ENCODE results near the gene PAK4.

Gene PAK4

DNA sequence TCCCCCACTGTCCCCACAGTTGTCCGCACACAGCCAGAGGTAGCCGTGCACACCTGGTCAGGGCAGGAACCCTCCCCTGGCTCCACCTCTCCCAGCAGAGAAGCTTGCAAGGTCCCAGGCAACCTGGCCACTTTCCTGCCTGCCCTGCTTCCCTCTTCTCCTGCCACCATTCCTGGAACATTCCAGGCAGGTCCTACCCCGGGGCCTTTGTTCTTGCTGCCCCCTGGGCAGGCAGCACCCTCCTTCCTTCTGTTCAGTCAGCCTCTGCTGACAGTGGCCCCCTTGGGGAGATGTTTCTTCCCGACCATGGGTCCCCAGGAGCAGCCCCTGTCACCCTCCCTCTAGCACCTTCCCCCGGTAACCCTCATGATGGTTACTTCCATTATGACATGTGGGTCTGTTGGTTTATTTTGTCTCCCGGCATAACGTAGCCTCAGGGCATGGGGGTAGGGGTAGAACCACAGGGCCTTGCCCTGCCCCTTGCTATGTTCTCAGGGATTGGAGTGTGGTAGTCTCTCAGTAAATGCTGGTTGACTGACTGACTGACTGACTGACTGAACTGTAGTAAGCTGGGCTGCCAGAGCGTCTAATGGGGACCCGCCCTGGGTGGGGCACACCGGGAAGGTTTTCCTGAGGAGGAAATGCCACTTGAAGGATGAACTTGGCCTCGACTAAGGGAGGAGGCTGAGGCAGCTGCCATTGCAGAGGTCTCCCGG is 10.8 kb downstream of the PAK4 start:
- TF ChIP-seq TAF1 (IDR thresholded peaks at IDR 0.05; ENCODE audit: borderline replicate concordance, insufficient read depth, low read length), result no peak
- TF ChIP-seq POLR2AphosphoS5 (IDR thresholded peaks at IDR 0.05; ENCODE audit: low read depth, low read length), result no peak

DNA sequence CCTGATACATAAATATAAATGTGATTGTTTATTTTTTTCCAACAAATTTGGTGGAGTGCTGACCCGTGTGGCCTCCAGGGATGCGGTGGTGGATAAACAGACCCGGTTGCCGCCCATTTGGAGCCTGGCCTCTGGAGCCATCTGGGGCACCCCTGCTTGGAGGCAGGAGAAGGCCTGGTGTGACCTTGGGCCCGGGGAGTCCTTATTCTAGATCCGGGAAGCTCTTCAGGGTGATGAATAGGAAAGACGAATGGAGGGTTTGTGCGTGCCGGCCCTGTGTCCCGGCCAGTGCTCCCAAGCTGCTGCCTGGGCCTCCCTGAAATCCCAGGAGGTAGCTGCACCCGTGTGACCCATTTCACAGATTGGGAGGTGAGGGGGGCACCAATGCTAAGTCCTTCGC is 11.5 kb downstream of the PAK4 start:
- TF ChIP-seq POLR2AphosphoS5 (IDR thresholded peaks at IDR 0.05; ENCODE audit: low read depth, low read length), result no peak
- TF ChIP-seq TAF1 (IDR thresholded peaks at IDR 0.05; ENCODE audit: borderline replicate concordance, insufficient read depth, low read length), result no peak
- TF ChIP-seq SIN3A (IDR thresholded peaks at IDR 0.05; ENCODE audit: borderline replicate concordance, insufficient read depth, low read length), result no peak
- TF ChIP-seq FOXP2 (optimal IDR thresholded peaks at IDR 0.05; ENCODE audit: borderline replicate concordance, extremely low read depth, extremely low read length, insufficient read depth), result no peak
- TF ChIP-seq, protein P1, sequence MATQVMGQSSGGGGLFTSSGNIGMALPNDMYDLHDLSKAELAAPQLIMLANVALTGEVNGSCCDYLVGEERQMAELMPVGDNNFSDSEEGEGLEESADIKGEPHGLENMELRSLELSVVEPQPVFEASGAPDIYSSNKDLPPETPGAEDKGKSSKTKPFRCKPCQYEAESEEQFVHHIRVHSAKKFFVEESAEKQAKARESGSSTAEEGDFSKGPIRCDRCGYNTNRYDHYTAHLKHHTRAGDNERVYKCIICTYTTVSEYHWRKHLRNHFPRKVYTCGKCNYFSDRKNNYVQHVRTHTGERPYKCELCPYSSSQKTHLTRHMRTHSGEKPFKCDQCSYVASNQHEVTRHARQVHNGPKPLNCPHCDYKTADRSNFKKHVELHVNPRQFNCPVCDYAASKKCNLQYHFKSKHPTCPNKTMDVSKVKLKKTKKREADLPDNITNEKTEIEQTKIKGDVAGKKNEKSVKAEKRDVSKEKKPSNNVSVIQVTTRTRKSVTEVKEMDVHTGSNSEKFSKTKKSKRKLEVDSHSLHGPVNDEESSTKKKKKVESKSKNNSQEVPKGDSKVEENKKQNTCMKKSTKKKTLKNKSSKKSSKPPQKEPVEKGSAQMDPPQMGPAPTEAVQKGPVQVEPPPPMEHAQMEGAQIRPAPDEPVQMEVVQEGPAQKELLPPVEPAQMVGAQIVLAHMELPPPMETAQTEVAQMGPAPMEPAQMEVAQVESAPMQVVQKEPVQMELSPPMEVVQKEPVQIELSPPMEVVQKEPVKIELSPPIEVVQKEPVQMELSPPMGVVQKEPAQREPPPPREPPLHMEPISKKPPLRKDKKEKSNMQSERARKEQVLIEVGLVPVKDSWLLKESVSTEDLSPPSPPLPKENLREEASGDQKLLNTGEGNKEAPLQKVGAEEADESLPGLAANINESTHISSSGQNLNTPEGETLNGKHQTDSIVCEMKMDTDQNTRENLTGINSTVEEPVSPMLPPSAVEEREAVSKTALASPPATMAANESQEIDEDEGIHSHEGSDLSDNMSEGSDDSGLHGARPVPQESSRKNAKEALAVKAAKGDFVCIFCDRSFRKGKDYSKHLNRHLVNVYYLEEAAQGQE (IDR thresholded peaks at IDR 0.05; ENCODE audit: insufficient read depth in 1 of 2, low read depth in 2 of 2, low read length in 2 of 2), result no peak

GRCh38 chr19:39138221-39139211 is 12.9 kb downstream of the PAK4 start:
- no peak for TF ChIP-seq FOXP2 (optimal IDR thresholded peaks at IDR 0.05; ENCODE audit: borderline replicate concordance, extremely low read depth, extremely low read length, insufficient read depth)

- TF ChIP-seq, protein P1 (IDR thresholded peaks at IDR 0.05; ENCODE audit: insufficient read depth in 1 of 2, low read depth in 2 of 2, low read length in 2 of 2), result no peak
- TF ChIP-seq FOXP2 (optimal IDR thresholded peaks at IDR 0.05; ENCODE audit: borderline replicate concordance, extremely low read depth, extremely low read length, insufficient read depth), result no peak
- no peak for TF ChIP-seq SIN3A (IDR thresholded peaks at IDR 0.05; ENCODE audit: borderline replicate concordance, insufficient read depth, low read length)
- TF ChIP-seq TAF1 (IDR thresholded peaks at IDR 0.05; ENCODE audit: borderline replicate concordance, insufficient read depth, low read length), result no peak
- no peak for TF ChIP-seq POLR2AphosphoS5 (IDR thresholded peaks at IDR 0.05; ENCODE audit: low read depth, low read length)
These were observed 13.8 kb downstream of the PAK4 start for GRCh38 chr19:39139305-39139874.

DNA sequence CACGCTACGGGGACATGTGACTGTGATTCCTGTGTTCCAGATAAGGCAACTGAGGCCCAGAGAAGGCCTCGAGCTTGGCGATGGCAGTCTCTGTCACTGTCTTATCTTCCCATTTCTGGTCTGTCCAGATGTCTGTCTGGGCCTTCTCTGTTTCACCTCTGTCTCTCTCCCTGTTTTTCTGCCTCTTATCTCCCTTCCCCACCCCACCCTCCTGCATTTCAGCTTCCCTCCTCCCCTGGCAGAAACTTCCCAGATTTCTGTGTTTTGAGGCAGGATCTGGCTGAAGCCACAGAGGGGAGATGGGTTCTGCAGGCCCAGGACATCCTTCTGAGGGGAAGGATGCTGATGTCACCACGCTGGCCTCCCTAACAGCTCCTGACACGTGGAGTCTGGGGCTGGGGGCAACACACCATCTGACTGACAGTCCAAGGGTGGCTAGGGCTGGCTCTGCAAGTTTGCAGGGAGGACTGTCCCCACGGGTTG is 14.4 kb downstream of the PAK4 start:
- TF ChIP-seq FOXP2 (optimal IDR thresholded peaks at IDR 0.05; ENCODE audit: borderline replicate concordance, extremely low read depth, extremely low read length, insufficient read depth) (no peak), TAF1 (IDR thresholded peaks at IDR 0.05; ENCODE audit: borderline replicate concordance, insufficient read depth, low read length) (no peak), SIN3A (IDR thresholded peaks at IDR 0.05; ENCODE audit: borderline replicate concordance, insufficient read depth, low read length) (no peak), POLR2AphosphoS5 (IDR thresholded peaks at IDR 0.05; ENCODE audit: low read depth, low read length) (no peak)
- TF ChIP-seq, protein P1 (IDR thresholded peaks at IDR 0.05; ENCODE audit: insufficient read depth in 1 of 2, low read depth in 2 of 2, low read length in 2 of 2), result no peak
